Stimulated activated CD8-positive, alpha-beta memory T cell treated with anti-CD3 and anti-CD28 coated beads, Interleukin-4, amount 100 ng/mL, for 4 hours (primary cell): ENCODE measurements around the gene ASTN1.

ENCODE experiments used
- DNase-seq, 2 donors: peaks; one replicate each; pipeline ENCODE4 v3.0.0-alpha.2; 2020; ENCODE audit warnings: low read depth in 2 of 2, low spot score in 1 of 2

The ASTN1 gene

GRCh38 chr1:177044390-177044789 is 120.1 kb downstream of the ASTN1 start:
- no peak for DNase-seq

GRCh38 chr1:177043597-177043996 is 120.9 kb downstream of the ASTN1 start:
- DNase-seq, result no peak

- no peak for DNase-seq
Measured at GRCh38 chr1:177035586-177035985, 128.9 kb downstream of the ASTN1 start.

- DNase-seq, result no peak
Measured at GRCh38 chr1:177033628-177034027, 130.9 kb downstream of the ASTN1 start.

GRCh38 chr1:177032434-177032833 is 132.1 kb downstream of the ASTN1 start:
- no peak for DNase-seq

- DNase-seq, result no peak
Measured at GRCh38 chr1:177024623-177025022, 139.9 kb downstream of the ASTN1 start.

DNA sequence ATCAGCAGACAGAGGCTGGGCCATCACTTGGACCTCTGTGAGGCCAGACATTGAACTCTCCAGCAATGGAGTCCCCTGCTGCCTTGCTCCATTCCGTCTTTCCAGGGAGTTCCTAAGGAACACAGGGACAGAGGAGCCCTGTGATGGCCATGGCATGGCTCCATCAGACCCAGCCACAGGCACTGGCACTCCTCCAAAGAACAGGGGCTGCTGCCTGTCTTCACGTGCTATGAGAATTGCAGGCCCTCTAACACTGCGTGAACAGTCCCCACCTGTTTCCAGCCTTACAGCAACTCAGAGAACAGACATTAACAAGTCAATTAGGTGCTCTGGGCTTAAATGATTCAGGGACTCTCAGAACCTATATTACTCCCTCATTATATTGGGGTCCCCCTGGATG is 140.8 kb downstream of the ASTN1 start:
- no peak for DNase-seq

DNA sequence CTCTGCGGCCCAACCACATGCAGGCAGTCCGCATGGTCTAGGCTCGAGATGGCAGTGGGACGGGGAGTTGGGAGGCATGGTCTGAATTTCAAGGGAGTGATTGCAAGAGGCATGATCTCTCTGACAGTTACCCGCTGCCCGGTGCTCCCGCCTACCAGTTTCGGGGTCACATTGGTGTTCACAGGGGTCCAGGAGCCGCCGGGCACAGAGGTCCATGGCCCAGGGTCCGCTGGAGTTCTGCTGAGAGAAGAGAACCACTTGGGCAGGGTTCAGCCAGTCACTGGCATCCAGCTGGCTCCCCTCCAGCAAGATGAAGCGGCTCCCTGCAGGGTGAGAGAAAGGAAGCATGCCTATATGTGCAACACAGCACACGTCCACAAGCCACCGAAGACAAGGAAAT is 141.3 kb downstream of the ASTN1 start:
- DNase-seq, result no peak

DNA sequence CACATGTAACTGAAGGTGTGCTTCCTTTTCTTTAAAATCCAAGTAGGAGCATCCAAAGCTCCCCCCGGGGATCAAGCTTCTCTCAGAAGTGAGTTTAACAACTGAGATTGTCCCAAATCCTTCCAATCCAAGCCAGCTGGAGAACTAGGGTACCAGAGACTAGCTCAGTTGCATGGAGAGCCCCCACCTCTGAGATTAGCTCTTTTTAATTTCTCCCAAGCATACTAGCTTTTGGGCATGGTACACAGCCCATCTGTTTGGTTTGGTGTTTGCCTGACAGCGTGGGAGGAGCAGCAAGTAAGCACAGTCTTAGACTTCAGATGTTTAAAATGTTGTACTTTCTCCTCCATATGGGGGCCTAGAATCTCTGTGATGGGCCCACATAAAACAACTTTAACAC is 142.8 kb downstream of the ASTN1 start:
- DNase-seq, result no peak

- DNase-seq, result no peak
Measured at GRCh38 chr1:177020851-177021589, 143.5 kb downstream of the ASTN1 start.

DNA sequence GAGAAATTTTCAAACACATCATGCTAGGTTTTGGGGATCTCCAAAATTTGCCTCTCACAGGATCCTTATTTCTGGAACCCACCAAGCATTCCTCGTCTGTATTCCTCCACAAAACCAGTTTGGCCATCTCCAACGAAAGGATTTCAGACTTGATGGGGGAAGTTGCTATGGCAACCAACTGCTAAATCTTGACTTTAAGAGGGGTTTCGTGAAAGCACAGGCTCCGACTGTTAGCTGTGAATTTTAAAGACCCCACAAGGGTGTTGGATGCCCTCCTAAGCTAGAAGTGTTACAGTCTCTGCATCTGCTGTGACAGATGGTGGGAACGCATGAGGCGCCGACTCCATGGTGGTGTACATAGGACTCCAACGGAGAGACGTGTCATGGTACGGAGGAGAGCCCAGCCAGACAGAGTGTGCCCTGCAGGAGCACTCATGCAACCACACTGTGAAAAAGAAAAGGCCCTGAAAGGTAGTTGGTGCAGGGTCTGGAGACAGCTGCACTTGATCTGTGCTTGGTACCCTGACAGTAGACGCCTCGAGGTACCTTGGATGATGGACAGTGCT is 147.1 kb downstream of the ASTN1 start:
- DNase-seq, result no peak

DNA sequence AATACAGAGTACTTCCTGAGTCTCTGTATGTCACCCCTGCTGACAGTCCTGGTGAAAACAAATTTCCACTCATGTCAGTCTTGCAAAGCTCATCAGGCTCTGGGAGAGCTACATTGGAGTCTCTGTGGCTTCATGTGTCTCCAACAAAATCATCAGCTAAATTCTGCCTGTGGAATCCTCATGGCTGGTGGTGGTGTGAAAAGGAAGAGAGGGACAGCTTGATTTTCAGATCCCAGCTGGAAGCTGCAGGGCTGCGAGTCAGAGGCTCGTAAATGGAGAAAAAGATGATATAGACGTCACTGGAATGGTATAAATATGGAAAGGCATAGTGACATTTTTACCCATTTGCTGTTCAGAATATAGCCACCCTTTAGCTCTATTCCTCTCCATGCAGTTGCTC is 150.2 kb downstream of the ASTN1 start:
- no peak for DNase-seq

- no peak for DNase-seq
Measured at GRCh38 chr1:177012342-177012925, 152.1 kb downstream of the ASTN1 start.

GRCh38 chr1:177011508-177011907 is 153.0 kb downstream of the ASTN1 start:
- DNase-seq, result no peak

DNA sequence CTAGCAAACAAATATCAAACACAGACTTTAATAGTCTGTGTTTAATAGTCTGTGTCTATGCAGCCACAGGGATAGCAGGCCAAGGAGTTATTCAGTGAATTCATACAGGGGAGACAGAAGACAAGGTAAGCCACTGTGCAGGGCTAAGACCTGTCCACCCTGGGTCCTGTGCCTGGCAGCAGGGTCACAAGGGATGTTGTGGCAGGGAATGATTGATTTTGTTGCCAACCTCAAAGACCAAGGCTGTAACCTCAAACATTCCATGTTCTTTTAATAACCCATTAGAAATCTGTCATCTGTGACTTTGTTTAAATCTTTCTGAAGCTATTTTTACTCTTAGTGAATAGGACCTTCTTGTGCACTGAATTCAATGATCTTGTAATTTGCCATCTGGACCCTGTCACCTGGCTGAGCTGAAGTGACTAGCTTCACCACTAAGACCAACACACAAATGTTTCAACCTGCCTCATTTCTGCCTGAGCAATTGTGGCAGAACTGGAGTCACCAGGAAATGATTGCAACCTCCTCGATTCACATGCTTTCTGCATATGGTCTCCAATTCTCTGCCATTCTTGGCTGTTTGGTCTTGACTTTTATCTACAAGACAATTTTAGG is 154.2 kb downstream of the ASTN1 start:
- DNase-seq, result no peak

DNA sequence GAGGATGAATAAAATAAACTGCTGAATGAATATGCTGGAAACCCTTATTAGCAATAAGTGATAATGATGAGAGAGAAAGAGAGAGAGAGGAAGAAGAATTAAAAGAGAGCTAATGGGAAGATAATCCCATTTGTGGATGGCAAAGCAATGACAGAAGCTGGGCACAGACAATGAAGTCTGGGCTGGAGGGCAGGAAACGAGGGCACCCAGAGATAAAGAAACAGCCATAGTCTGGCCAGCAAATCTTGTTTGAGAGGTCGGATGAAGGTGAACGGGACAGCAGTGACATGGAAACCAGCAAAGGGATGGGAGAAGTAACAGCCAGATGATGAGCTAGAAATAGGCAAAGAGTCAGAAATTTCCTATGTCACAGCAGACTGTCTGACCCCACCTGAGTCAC is 155.9 kb downstream of the ASTN1 start:
- no peak for DNase-seq

DNA sequence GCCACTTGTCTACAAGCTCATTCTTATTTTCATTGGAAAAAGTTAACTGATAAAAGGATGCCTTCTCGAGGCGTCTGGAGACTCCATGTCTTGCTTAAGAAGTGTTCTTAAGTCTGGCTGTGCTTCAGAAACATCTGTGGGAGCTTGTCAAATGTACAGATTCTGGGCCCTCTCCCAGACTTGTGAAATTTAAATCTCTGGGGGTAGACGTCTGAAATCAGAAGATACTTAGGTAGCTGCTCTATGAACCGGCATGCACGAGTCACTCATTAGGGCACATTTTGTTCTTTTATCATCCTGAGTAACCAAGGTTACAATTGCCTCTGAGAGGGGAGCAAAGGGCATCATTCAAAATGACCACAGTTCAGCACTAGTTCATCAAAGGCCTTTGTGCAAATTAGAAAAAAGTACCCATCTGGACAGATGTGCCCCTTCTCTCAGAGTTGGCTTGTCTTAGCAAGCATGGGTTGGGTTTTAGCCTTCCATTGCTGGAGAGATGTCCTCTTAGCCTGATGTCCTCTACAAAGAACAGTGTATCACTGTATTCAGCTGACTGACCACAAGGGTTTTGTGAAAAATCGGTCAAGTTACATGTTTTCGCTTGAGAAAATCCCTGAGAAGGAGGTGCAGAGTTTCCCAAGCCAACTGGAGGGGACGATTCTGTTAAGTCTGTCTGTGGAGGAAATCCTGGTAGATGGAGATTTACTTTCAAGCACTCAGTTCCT is 156.9 kb downstream of the ASTN1 start:
- no peak for DNase-seq

DNA sequence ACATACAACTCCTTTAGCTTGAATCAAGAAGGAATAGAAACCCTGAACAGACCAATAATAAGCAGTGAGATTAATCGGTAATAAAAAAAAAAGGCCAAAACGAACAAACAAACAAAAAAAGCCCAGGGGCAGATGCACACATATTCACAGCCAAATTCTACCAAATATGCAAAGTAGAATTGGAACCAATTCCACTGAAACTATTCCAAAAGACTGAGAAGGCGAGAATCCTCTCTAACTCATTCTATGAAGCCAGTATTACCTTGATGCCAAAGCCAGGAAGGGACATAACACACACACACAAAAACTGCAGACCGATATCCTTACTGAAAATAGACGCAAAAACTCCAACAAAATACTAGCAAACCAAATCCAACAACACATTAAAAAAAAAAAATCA is 161.6 kb downstream of the ASTN1 start:
- no peak for DNase-seq

DNA sequence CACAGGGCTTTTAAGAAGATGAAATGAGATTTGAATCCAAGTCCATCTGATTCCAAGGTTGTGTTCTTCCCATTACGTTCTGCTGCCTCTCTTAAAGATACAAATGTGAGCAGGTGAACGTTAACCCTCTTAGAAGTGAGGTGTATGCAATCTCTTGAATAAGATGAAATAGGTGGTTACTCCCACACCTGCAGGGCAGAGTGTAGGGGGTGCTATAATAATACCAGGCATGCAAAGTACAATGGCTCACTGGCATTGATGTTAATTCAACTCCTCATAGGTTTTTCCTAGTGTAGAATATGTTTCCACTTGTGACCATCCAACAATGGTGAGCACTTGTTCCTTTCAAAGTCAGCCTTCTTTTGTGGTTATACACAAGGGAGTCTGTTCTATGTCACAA is 163.0 kb downstream of the ASTN1 start:
- DNase-seq, result no peak

DNA sequence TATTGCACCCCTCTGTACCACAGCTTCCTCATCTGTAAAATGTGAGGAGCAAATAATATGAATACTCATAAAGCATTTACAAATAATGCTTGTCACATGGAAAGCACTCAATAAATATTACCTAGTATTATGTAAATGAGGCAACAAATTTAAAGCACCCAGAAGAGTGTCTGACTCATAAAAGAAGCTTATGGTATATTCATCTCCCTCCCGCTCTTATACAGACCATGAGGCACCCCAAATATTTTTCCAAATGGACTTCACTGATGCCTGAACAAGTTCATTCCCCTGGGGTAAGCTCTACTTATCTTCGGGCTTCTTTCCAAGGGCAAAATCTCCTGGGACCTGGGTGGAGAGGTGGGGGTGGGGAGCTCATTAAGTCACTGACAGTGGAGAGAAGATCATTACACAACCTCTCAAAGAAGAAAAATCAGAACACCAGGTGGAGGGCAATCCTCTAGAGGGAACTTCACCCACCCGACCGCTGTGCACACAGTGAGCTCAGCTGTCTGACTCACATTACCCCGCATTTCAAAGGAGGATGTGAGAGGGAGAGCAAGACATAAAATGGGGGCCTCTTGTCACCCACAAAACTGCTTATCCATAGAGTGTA is 166.2 kb downstream of the ASTN1 start:
- DNase-seq, result no peak

- DNase-seq, result no peak
Measured at GRCh38 chr1:176996456-176997090, 167.9 kb downstream of the ASTN1 start.
